ENCODE results near the gene SLC22A7. TPM values are rescaled to one million over a fixed set of nuclear protein-coding genes. Genes with fewer than 3 reads are reported as not detected.

The SLC22A7 gene
- total and polyA plus RNA-seq, 2 experiments from 2014 or later, result 0.31 TPM; not detected in 1

GRCh38 chr6:43334466-43335095, 36.5 kb downstream of the SLC22A7 start:
- Histone ChIP-seq H3K4me2 (no peak overlapping the region), H3K4me3 (no peak overlapping the region), H3K27ac (ENCODE audit: low read depth) (no peak overlapping the region), H2AFZ (no peak overlapping the region), H3K4me1 (ENCODE audit: insufficient read depth) (no peaks in the 10 kb centered on the region), H3K9me2 (ENCODE audit: insufficient read depth) (no peaks in the 10 kb centered on the region), H3K27me3 (ENCODE audit: insufficient read depth) (no peaks in the 10 kb centered on the region), H3F3A (replicated peaks; ENCODE audit: low read depth) (no peaks in the 10 kb centered on the region), H4K20me1 (replicated peaks; ENCODE audit: insufficient read depth) (no peaks in the 10 kb centered on the region), H3K79me2 (replicated peaks; ENCODE audit: insufficient read depth) (no peaks in the 10 kb centered on the region), H3K36me3 (ENCODE audit: insufficient read depth) (no peaks in the 10 kb centered on the region)
- Mint-ChIP-seq H3K4me3 (no peak overlapping the region), H3K27ac (no peak overlapping the region; the same call in 1 of the 2 replicates), H3K4me1 (peaks cover 2% of the 10 kb centered on the region; the same call in 2 of the 3 replicates), H3K9me3 (no peaks in the 10 kb centered on the region), H3K36me3 (ENCODE audit: low read depth) (peaks cover 3% of the 10 kb centered on the region; the same call in 1 of the 3 replicates), H3K27me3 (ENCODE audit: insufficient read depth, low read depth, poor library complexity) (no peaks in the 10 kb centered on the region)
- DNase-seq (ENCODE audit: low spot score) (peak; percentile 92), ATAC-seq (peak; percentile 99)
- TF ChIP-seq REST (IDR thresholded peaks at IDR 0.05; ENCODE audit: unreplicated experiment) (no peak), CTCF (conservative IDR thresholded peaks at IDR 0.05; ENCODE audit: low read depth in 2 of 2) (peak; percentile 71 to 77)

GRCh38 chr6:43335469-43335868, 37.4 kb downstream of the SLC22A7 start:
- H3K4me3 ChIP-seq, result no peak overlapping the region
- H2AFZ ChIP-seq, result no peak overlapping the region
- H3K79me2 ChIP-seq (replicated peaks; ENCODE audit: insufficient read depth), result no peaks in the 10 kb centered on the region
- H3F3A ChIP-seq (replicated peaks; ENCODE audit: low read depth), result no peaks in the 10 kb centered on the region
- H3K9me3 Mint-ChIP-seq, result no peaks in the 10 kb centered on the region
- H3K27me3 ChIP-seq (ENCODE audit: insufficient read depth), result no peaks in the 10 kb centered on the region
- no peak overlapping the region for H3K27ac Mint-ChIP-seq
- peaks cover 2% of the 10 kb centered on the region; the same call in 2 of the 3 replicates for H3K4me1 Mint-ChIP-seq
- H3K9me2 ChIP-seq (ENCODE audit: insufficient read depth), result no peaks in the 10 kb centered on the region
- H3K4me1 ChIP-seq (ENCODE audit: insufficient read depth), result no peaks in the 10 kb centered on the region
- no peak overlapping the region for H3K4me2 ChIP-seq
- H3K36me3 Mint-ChIP-seq (ENCODE audit: low read depth), result peaks cover 9% of the 10 kb centered on the region
- H3K27ac ChIP-seq (ENCODE audit: low read depth), result no peak overlapping the region
- no peak for ATAC-seq
- no peaks in the 10 kb centered on the region for H4K20me1 ChIP-seq (replicated peaks; ENCODE audit: insufficient read depth)
- no peaks in the 10 kb centered on the region for H3K27me3 Mint-ChIP-seq (ENCODE audit: insufficient read depth, low read depth, poor library complexity)
- peaks cover 8% of the 10 kb centered on the region; the same call in 1 of the 2 replicates for H3K36me3 ChIP-seq (ENCODE audit: insufficient read depth)
- DNase-seq (ENCODE audit: low spot score), result no peak
- no peak overlapping the region for H3K4me3 Mint-ChIP-seq
- TF ChIP-seq CREB1 (CRISPR knock-in tag; IDR thresholded peaks at IDR 0.05; ENCODE audit: low read depth), result no peak
- no peak for TF ChIP-seq NANOG (IDR thresholded peaks at IDR 0.05; ENCODE audit: borderline replicate concordance)
- TF ChIP-seq EZH2phosphoT487 (IDR thresholded peaks at IDR 0.05; ENCODE audit: unreplicated experiment), result no peak
- TF ChIP-seq ZNF462 (CRISPR knock-in tag; IDR thresholded peaks at IDR 0.05), result no peak
- no peak for TF ChIP-seq ETS1 (IDR thresholded peaks at IDR 0.05)
- TF ChIP-seq STAT1 (IDR thresholded peaks at IDR 0.05; ENCODE audit: unreplicated experiment), result no peak
